Adrenal gland (tissue), 12 donors: Measurements from ENCODE around the gene CPT1C. TPM values are rescaled to one million over a fixed set of nuclear protein-coding genes. Genes with fewer than 3 reads are reported as not detected.
A peak's percentile ranks its signal among the peaks of the same experiment; 100 is the strongest.

Experiments
- DNase-seq, 7 donors: peaks; one replicate each; pipeline ENCODE4 v3.0.0-alpha.2; 2019 to 2020
- H3K27ac ChIP-seq, 5 donors: fragments of 200-600 bp; sonication (generic) in 4 of 5; 1 replicate in 3 of 5; 2 replicates in 2 of 5; pipeline versions ENCODE4 v1.5.1 to v1.8.0; 2016 to 2020; ENCODE audit warnings: mild to moderate bottlenecking in 1 of 5
- H3K27me3 ChIP-seq: fragments of 200-600 bp; 2 replicates; pipeline ENCODE4 v1.8.0; 2021
- H3K36me3 ChIP-seq, 2 donors: fragments of 200-600 bp; replicated peaks in 1 of 2; 1 replicate in 1 of 2; 2 replicates in 1 of 2; pipeline versions ENCODE4 v1.5.1 to v1.8.0; 2018 to 2022
- H3K4me1 ChIP-seq, 2 donors: fragments of 200-600 bp; replicated peaks in 1 of 2; 1 replicate in 1 of 2; 2 replicates in 1 of 2; pipeline versions ENCODE4 v1.5.1 to v1.8.0; 2018 to 2021
- H3K4me3 ChIP-seq, 4 donors: fragments of 200-600 bp; sonication (generic) in 3 of 4; one replicate each; pipeline ENCODE4 v1.5.1; 2016 to 2018
- H3K9me3 ChIP-seq, 3 donors: fragments of 200-600 bp; sonication (generic) in 1 of 3; replicated peaks in 1 of 3; 1 replicate in 2 of 3; 2 replicates in 1 of 3; pipeline versions ENCODE4 v1.5.1 to v1.8.0; 2016 to 2021
- POLR2A ChIP-seq, 2 donors: fragments of 450-650 bp; IDR thresholded peaks; one replicate each; pipeline ENCODE4 v1.6.1; 2017; ENCODE audit warnings: antibody characterized with exemption in 2 of 2, mild to moderate bottlenecking in 2 of 2, moderate library complexity in 1 of 2
- WGBS, 4 donors: extraction: QIAGEN DNeasy Blood & Tissue Kit in 2 of 4; methylation state at CpG; one replicate each; pipeline versions ENCODE4 v1.1.5 to v1.1.7; 2013 to 2017; 5-methylcytosine and 5-hydroxymethylcytosine counted together
- intact Hi-C, 2 donors: fragments of 100-400 bp; cut with DNase I; formaldehyde crosslinking; loops; one replicate each; pipeline versions ENCODE4 v1.14.1 to v1.15.0; 2022 to 2023
- polyA plus RNA-seq, 3 donors: library from polyadenylated mRNA; stranded (reverse); fragments of 200-250 nt in 2 of 3; fragments of 350-450 nt in 1 of 3; fragmentation: Illumina TruSeq in 1 of 3; extraction: RNeasy Lipid Tissue Mini Kit (QIAGEN cat#74804) in 1 of 3; gene quantifications; one replicate each; pipeline ENCODE4 v1.2.3, GENCODE V29; 2013 to 2014
- total RNA-seq, 9 donors: library from RNA; depleted of rRNA in 4 of 9; stranded (reverse); fragments of >200 nt in 4 of 9; fragments of 120-200 nt in 1 of 9; fragmentation: NEBNext Ultra II Directional in 1 of 9; extraction: Animal tissue kit (Norgen Biotek cat#: 25700) in 1 of 9; gene quantifications; one replicate each; pipeline versions ENCODE4 v1.1.0 to v1.2.4, GENCODE V29; 2013 to 2023
- TF ChIP-seq, protein P1 (sequence below), 6 experiments: fragments of 450-650 bp in 4 of 6; fragments of 200-600 bp in 2 of 6; sonication (generic) in 1 of 6; IDR thresholded peaks; 1 replicate in 5 of 6; 2 replicates in 1 of 6; pipeline versions ENCODE4 v1.5.1 to v1.8.0; 2016 to 2021; ENCODE audit warnings: antibody characterized with exemption in 6 of 6, mild to moderate bottlenecking in 2 of 6, moderate library complexity in 1 of 6
- donor health status: healthy with polysubstance abuse.
- donor health status: Bipolar disorder and iron deficiency.
- donor health status: DM: yes; HTN: yes; CAD: no.
- donor health status: DM: no; HTN: no; CAD: no.
- donor health status: DM: no; HTN: no; CAD: no.
- donor health status: DM: yes; HTN: yes; CAD: no.

CPT1C gene
- total and polyA plus RNA-seq, 12 donors: 2.4 to 55.7 (median 5.9) TPM; not detected in 1

DNA sequence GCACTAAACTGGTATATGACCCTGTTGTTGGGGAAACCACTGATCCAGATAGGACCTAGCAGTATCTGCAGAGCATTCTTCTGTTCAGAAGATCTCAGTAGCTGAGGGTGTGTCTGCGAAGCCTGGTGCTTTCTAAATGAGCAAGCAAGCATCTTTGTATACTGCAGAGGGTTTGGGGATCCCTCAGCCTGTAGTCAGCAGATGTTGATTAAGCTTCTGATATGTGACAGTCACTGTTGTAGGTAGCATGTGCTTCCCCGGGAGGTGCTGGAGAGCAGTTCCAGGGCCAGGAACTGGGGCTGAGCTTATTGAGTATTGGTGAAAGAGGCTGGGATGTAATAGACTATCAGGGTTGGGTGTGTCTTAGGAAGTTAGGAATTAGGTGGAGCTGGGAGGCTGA is 47.5 kb upstream of the CPT1C start:
- WGBS, 4 donors: 70 to 81% (median 75%) methylated on average over 2 of the region's 2 CpGs
- DNase-seq: peak in 1 of 7 donors; percentile 13
- H3K9me3 ChIP-seq: no peaks in the 10 kb centered on the region
- H3K36me3 ChIP-seq: peaks cover 0 to 31% of the 10 kb centered on the region in 2 donors
- peak overlapping the region in 2 of 5 donors; percentile 0 to 1 for H3K27ac ChIP-seq
- H3K4me3 ChIP-seq: no peak overlapping the region
- TF ChIP-seq POLR2A (IDR thresholded peaks at IDR 0.05): no peak
- TF ChIP-seq, protein P1, sequence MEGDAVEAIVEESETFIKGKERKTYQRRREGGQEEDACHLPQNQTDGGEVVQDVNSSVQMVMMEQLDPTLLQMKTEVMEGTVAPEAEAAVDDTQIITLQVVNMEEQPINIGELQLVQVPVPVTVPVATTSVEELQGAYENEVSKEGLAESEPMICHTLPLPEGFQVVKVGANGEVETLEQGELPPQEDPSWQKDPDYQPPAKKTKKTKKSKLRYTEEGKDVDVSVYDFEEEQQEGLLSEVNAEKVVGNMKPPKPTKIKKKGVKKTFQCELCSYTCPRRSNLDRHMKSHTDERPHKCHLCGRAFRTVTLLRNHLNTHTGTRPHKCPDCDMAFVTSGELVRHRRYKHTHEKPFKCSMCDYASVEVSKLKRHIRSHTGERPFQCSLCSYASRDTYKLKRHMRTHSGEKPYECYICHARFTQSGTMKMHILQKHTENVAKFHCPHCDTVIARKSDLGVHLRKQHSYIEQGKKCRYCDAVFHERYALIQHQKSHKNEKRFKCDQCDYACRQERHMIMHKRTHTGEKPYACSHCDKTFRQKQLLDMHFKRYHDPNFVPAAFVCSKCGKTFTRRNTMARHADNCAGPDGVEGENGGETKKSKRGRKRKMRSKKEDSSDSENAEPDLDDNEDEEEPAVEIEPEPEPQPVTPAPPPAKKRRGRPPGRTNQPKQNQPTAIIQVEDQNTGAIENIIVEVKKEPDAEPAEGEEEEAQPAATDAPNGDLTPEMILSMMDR (IDR thresholded peaks at IDR 0.05): no peak
- H3K27me3 ChIP-seq: no peaks in the 10 kb centered on the region
- intact Hi-C loops: no loop called here
- H3K4me1 ChIP-seq: peaks cover 25 to 43% of the 10 kb centered on the region in 2 donors

DNA sequence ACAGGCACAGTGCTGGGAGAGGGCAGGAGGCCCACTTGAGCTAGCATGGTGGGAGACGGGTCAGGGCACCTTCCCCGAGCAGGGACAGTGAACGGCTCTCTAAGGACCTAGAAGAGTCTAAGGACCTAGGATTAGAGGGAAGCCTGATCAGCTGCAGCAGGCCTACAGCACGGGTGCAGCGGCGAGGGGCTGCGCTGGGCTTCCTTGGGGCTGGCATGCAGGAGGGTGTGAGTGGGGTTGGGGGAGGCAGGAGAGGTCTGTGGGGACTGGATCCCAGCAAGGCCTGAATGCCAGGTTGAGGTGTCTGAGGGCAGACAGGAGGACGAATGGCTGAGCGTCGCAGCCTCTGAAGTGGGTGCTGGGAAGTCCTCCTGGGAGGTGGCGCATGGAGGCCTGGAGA is 45.3 kb upstream of the CPT1C start:
- Histone ChIP-seq H3K9me3 (no peaks in the 10 kb centered on the region), H3K4me3 (no peak overlapping the region), H3K36me3 (peaks cover 0 to 43% of the 10 kb centered on the region in 2 donors), H3K27me3 (no peaks in the 10 kb centered on the region), H3K4me1 (peaks cover 19 to 35% of the 10 kb centered on the region in 2 donors), H3K27ac (no peak overlapping the region)
- 88 to 92% (median 90%) methylated on average over 11 of the region's 11 CpGs for WGBS, 4 donors
- DNase-seq: no peak
- intact Hi-C loops: no loop called here
- no peak for TF ChIP-seq POLR2A (IDR thresholded peaks at IDR 0.05)
- TF ChIP-seq, protein P1 (IDR thresholded peaks at IDR 0.05): no peak

DNA sequence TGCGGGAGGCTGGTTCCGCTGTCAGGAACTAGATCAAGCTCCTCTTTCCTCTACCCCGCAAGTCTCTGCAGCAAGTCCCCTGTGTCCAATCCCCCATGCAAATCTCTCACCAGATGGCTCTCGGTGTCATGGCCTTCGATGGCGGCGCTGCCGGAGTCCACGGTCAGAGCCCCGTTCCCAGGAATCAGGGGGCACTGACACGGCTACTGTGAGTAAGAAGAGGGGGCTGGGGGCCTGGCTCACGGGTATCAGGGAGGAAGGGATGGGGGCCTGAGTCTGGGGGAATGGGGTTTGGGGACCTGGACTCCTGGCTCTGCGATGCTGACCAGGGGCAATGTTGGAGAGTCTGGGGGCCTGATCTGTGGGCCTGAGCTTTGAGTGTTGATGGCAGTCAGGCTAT is 44.9 kb upstream of the CPT1C start:
- Histone ChIP-seq H3K36me3 (peaks cover 0 to 43% of the 10 kb centered on the region in 2 donors), H3K27me3 (no peaks in the 10 kb centered on the region), H3K4me1 (peaks cover 17 to 33% of the 10 kb centered on the region in 2 donors), H3K4me3 (no peak overlapping the region), H3K9me3 (no peaks in the 10 kb centered on the region), H3K27ac (no peak overlapping the region)
- intact Hi-C loops: no loop called here
- no peak for DNase-seq
- no peak for TF ChIP-seq POLR2A (IDR thresholded peaks at IDR 0.05)
- TF ChIP-seq, protein P1 (IDR thresholded peaks at IDR 0.05): no peak
- 89 to 91% (median 89%) methylated on average over 9 to 13 of the region's 13 CpGs for WGBS, 4 donors

DNA sequence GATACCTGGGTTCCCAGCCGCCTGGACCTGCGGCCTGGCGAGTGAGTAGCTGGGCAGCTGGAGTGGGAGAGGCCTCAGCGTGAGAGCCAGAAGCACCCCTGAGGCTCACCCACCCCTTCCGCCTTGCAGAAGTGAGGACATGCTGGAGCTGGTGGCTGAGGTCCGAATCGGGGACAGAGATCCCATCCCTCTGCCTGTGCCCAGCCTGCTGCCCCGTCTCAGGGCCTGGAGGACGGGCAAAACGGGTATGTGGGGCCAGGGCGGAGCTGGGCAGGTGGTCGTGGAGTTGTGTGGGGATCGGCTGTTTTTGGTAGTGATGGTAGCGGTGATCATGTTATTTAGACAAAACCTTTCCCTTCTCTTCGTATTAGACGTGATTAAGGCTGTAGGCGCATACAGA is 44.3 kb upstream of the CPT1C start:
- Histone ChIP-seq H3K36me3 (peaks cover 0 to 48% of the 10 kb centered on the region in 2 donors), H3K4me1 (peaks cover 12 to 27% of the 10 kb centered on the region in 2 donors), H3K27ac (no peak overlapping the region), H3K9me3 (no peaks in the 10 kb centered on the region), H3K27me3 (no peaks in the 10 kb centered on the region), H3K4me3 (no peak overlapping the region)
- 86 to 94% (median 91%) methylated on average over 9 to 17 of the region's 17 CpGs for WGBS, 4 donors
- intact Hi-C loops: no loop called here
- no peak for DNase-seq
- TF ChIP-seq, protein P1 (IDR thresholded peaks at IDR 0.05): no peak
- TF ChIP-seq POLR2A (IDR thresholded peaks at IDR 0.05): no peak
